Measurements from ENCODE around the gene CEP55. TPM values are rescaled to one million over a fixed set of nuclear protein-coding genes. Genes with fewer than 3 reads are reported as not detected.
"Not testable (repeated sequence)": the region's sequence is repeated elsewhere in the genome, so short reads cannot be mapped to it uniquely, and the experiment has no call there.

Gene CEP55
- total RNA-seq, 1 experiment from 2014 or later, result 17.3 TPM

GRCh38 chr10:93535293-93535692 is 38.9 kb downstream of the CEP55 start:
- H3K27me3 Mint-ChIP-seq (ENCODE audit: low read depth), result peaks cover 33% of the 10 kb centered on the region
- no peaks in the 10 kb centered on the region for H3K36me3 Mint-ChIP-seq
- CTCF ChIA-PET, result interaction anchor here (0.6 to 3.5 kb wide), 18 partner anchors 16 to 159 kb away, joined by 3 to 29 read pairs (median 4); no protein-coding TSS in a partner anchor
- peak; percentile 44 for DNase-seq (ENCODE audit: low spot score)
- ATAC-seq, result peak; percentile 85
- H3K27ac Mint-ChIP-seq, result no peak overlapping the region
- H3K4me3 Mint-ChIP-seq, result no peak overlapping the region
- H3K9me3 Mint-ChIP-seq, result no peaks in the 10 kb centered on the region
- TF ChIP-seq CREB1 (CRISPR knock-in tag; IDR thresholded peaks at IDR 0.05) (no peak), NR2C2 (CRISPR knock-in tag; IDR thresholded peaks at IDR 0.05) (no peak), ZNF532 (CRISPR knock-in tag; IDR thresholded peaks at IDR 0.05; ENCODE audit: borderline replicate concordance) (no peak), SOX15 (CRISPR knock-in tag; IDR thresholded peaks at IDR 0.05) (no peak), ZNF138 (CRISPR knock-in tag; conservative IDR thresholded peaks at IDR 0.05) (no peak), ESRRA (CRISPR knock-in tag; IDR thresholded peaks at IDR 0.05; ENCODE audit: borderline replicate concordance) (no peak), RELA (CRISPR knock-in tag; IDR thresholded peaks at IDR 0.05; ENCODE audit: borderline replicate concordance) (no peak), E2F1 (CRISPR knock-in tag; IDR thresholded peaks at IDR 0.05) (no peak), CREM (CRISPR knock-in tag; IDR thresholded peaks at IDR 0.05) (no peak), PRDM15 (CRISPR knock-in tag; IDR thresholded peaks at IDR 0.05) (no peak), ARID4B (CRISPR knock-in tag; IDR thresholded peaks at IDR 0.05; ENCODE audit: borderline replicate concordance) (no peak), NFYB (CRISPR knock-in tag; conservative IDR thresholded peaks at IDR 0.05; ENCODE audit: low read depth) (no peak), HMGA2 (CRISPR knock-in tag; IDR thresholded peaks at IDR 0.05) (no peak), PRRX2 (CRISPR knock-in tag; IDR thresholded peaks at IDR 0.05) (no peak)
- TF ChIP-seq, protein P1, sequence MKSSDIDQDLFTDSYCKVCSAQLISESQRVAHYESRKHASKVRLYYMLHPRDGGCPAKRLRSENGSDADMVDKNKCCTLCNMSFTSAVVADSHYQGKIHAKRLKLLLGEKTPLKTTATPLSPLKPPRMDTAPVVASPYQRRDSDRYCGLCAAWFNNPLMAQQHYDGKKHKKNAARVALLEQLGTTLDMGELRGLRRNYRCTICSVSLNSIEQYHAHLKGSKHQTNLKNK (CRISPR knock-in tag; IDR thresholded peaks at IDR 0.05), result no peak
- 0 out of 2 replicates have a peak, but pooled peaks cover 2% of the 10 kb centered on the region for H3K4me1 Mint-ChIP-seq
- POLR2A ChIA-PET, result no interaction called here

DNA sequence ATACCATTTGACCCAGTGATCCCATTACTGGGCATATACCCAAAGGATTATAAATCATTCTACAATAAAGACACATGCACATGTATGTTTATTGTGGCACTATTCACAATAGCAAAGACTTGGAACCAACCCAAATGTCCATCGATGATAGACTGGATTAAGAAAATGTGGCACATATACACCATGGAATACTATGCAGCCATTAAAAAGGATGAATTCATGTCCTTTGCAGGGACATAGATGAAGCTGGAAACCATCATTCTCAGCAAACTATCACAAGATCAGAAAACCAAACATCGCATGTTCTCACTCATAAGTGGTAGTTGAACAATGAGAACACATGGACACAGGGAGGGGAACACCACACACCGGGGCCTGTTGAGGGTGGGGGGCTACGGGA is 44.5 kb downstream of the CEP55 start:
- POLR2A ChIA-PET; DNase-seq (ENCODE audit: low spot score); H3K4me3 Mint-ChIP-seq; ATAC-seq; H3K36me3 Mint-ChIP-seq; H3K4me1 Mint-ChIP-seq; H3K27ac Mint-ChIP-seq; H3K9me3 Mint-ChIP-seq: not testable (repeated sequence)
- H3K27me3 Mint-ChIP-seq (ENCODE audit: low read depth), result peaks cover 45% of the 10 kb centered on the region
- CTCF ChIA-PET, result interaction anchor here (1.5 to 3.7 kb wide), 3 partner anchors 12 to 27 kb away, joined by 3 to 62 read pairs (median 6); no protein-coding TSS in a partner anchor
